Ovary (tissue), 9 donors: ENCODE measurements around the gene CDC42BPB. TPM values are rescaled to one million over a fixed set of nuclear protein-coding genes. Genes with fewer than 3 reads are reported as not detected.

Experiments
- DNase-seq, 5 donors: peaks; one replicate each; pipeline ENCODE4 v3.0.0-alpha.2; 2019 to 2020
- H3K27ac ChIP-seq, 2 donors: fragments of 200-600 bp; one replicate each; pipeline versions ENCODE4 v1.5.1 to v1.8.0; 2019 to 2022
- H3K27me3 ChIP-seq: fragments of 200-600 bp; one replicate; pipeline ENCODE4 v1.8.0; 2022
- H3K36me3 ChIP-seq: fragments of 200-600 bp; sonication (generic); one replicate; pipeline ENCODE4 v1.5.1; 2019
- H3K4me1 ChIP-seq: one replicate; pipeline ENCODE4 v1.8.1; 2013; ENCODE audit warnings: mild to moderate bottlenecking, moderate library complexity; ENCODE audit not compliant: insufficient read depth
- H3K4me3 ChIP-seq: fragments of 200-600 bp; sonication (generic); one replicate; pipeline ENCODE4 v1.5.1; 2017
- H3K9me3 ChIP-seq, 2 donors: fragments of 200-600 bp in 1 of 2; sonication (generic) in 1 of 2; one replicate each; pipeline versions ENCODE4 v1.5.1 to v1.8.1; 2013 to 2019; ENCODE audit warnings: mild to moderate bottlenecking in 1 of 2, moderate library complexity in 1 of 2
- EP300 ChIP-seq: sonication (generic); formaldehyde crosslinking; IDR thresholded peaks from one replicate; pipeline ENCODE4 v1.6.1; 2017; ENCODE audit warnings: antibody characterized with exemption
- POLR2A ChIP-seq: fragments of 450-650 bp; IDR thresholded peaks from one replicate; pipeline ENCODE4 v1.6.1; 2017; ENCODE audit warnings: antibody characterized with exemption, mild to moderate bottlenecking, moderate library complexity
- WGBS, 3 donors: extraction: QIAGEN DNeasy Blood & Tissue Kit in 1 of 3; methylation state at CpG; one replicate each; pipeline versions ENCODE4 v1.1.5 to v1.1.7; 2013 to 2017; 5-methylcytosine and 5-hydroxymethylcytosine counted together
- intact Hi-C, 4 donors: fragments of 100-400 bp; cut with DNase I; formaldehyde crosslinking; loops; one replicate each; pipeline versions ENCODE4 v1.11.0 to v1.15.1; 2022 to 2023
- polyA plus RNA-seq, 2 donors: library from polyadenylated mRNA; stranded (reverse); fragments of 200-250 nt in 1 of 2; fragments of 350-450 nt in 1 of 2; fragmentation: Illumina TruSeq in 1 of 2; extraction: RNeasy Lipid Tissue Mini Kit (QIAGEN cat#74804) in 1 of 2; gene quantifications; one replicate each; pipeline ENCODE4 v1.2.3, GENCODE V29; 2013 to 2014
- total RNA-seq, 7 donors: library from RNA; depleted of rRNA in 2 of 7; stranded (reverse); fragments of >200 nt in 2 of 7; fragmentation: NEBNext Ultra II Directional in 3 of 7; extraction: Animal tissue kit (Norgen Biotek cat#: 25700) in 3 of 7; gene quantifications; one replicate each; pipeline versions ENCODE4 v1.1.0 to v1.2.4, GENCODE V29; 2016 to 2023
- TF ChIP-seq, protein P1 (sequence below), 3 donors: fragments of 450-650 bp in 2 of 3; fragments of 200-600 bp in 1 of 3; IDR thresholded peaks; one replicate each; pipeline versions ENCODE4 v1.5.1 to v1.8.0; 2016 to 2022; ENCODE audit warnings: antibody characterized with exemption in 3 of 3, mild to moderate bottlenecking in 1 of 3
- donor health status: DM: no; HTN: no; CAD: no; lungs with moderate emphysema.
- donor health status: DM: no; HTN: no; CAD: no.
- donor health status: Bipolar disorder and iron deficiency.
- donor health status: DM: yes; HTN: yes; CAD: no.
- donor health status: DM: no; HTN: no; CAD: no.
- donor health status: DM: yes; HTN: yes; CAD: no.

The CDC42BPB gene
- total and polyA plus RNA-seq, 9 donors: 50.0 to 103 (median 75.1) TPM

- H3K36me3 ChIP-seq: no peaks in the 10 kb centered on the region
- no peak for DNase-seq
- no peak for TF ChIP-seq POLR2A
- TF ChIP-seq EP300: no peak
- TF ChIP-seq, protein P1, sequence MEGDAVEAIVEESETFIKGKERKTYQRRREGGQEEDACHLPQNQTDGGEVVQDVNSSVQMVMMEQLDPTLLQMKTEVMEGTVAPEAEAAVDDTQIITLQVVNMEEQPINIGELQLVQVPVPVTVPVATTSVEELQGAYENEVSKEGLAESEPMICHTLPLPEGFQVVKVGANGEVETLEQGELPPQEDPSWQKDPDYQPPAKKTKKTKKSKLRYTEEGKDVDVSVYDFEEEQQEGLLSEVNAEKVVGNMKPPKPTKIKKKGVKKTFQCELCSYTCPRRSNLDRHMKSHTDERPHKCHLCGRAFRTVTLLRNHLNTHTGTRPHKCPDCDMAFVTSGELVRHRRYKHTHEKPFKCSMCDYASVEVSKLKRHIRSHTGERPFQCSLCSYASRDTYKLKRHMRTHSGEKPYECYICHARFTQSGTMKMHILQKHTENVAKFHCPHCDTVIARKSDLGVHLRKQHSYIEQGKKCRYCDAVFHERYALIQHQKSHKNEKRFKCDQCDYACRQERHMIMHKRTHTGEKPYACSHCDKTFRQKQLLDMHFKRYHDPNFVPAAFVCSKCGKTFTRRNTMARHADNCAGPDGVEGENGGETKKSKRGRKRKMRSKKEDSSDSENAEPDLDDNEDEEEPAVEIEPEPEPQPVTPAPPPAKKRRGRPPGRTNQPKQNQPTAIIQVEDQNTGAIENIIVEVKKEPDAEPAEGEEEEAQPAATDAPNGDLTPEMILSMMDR (IDR thresholded peaks at IDR 0.05): no peak
- no peaks in the 10 kb centered on the region for H3K27me3 ChIP-seq
- H3K4me3 ChIP-seq: no peak overlapping the region
- H3K9me3 ChIP-seq: no peaks in the 10 kb centered on the region
- intact Hi-C loops: no loop called here
- H3K27ac ChIP-seq: no peak overlapping the region
- WGBS, 3 donors: 59 to 71% (median 66%) methylated on average over 7 of the region's 7 CpGs
- peaks cover 38% of the 10 kb centered on the region for H3K4me1 ChIP-seq
These were observed 37.5 kb downstream of the CDC42BPB start for GRCh38 chr14:103019826-103020225.

DNA sequence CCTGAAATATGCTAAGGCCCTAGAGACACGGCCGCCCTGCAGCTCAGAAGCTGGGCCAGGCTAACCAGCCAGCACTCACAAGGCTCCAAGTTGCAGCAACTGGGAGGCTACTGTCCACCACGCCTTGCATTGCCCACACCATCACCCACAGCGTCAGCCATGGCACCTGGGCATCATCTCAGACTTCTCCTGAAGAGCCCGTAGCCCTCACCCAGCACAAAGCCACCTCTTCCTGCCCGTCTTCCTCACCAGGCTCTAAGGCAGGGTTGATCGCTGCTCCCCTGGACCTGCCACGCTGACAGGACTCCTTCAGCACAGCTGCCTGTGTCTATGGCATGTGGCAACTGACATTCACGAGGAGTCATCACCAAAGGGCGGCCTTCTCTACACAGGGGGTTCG is 38.1 kb downstream of the CDC42BPB start:
- DNase-seq: no peak
- no peak overlapping the region for H3K27ac ChIP-seq
- intact Hi-C loops: no loop called here
- H3K4me1 ChIP-seq: peaks cover 42% of the 10 kb centered on the region
- H3K9me3 ChIP-seq: no peaks in the 10 kb centered on the region
- H3K27me3 ChIP-seq: no peaks in the 10 kb centered on the region
- H3K4me3 ChIP-seq: no peak overlapping the region
- TF ChIP-seq, protein P1 (IDR thresholded peaks at IDR 0.05): no peak
- TF ChIP-seq EP300: no peak
- no peak for TF ChIP-seq POLR2A
- H3K36me3 ChIP-seq: no peaks in the 10 kb centered on the region
- WGBS, 3 donors: 96 to 97% (median 97%) methylated on average over 11 of the region's 11 CpGs

DNA sequence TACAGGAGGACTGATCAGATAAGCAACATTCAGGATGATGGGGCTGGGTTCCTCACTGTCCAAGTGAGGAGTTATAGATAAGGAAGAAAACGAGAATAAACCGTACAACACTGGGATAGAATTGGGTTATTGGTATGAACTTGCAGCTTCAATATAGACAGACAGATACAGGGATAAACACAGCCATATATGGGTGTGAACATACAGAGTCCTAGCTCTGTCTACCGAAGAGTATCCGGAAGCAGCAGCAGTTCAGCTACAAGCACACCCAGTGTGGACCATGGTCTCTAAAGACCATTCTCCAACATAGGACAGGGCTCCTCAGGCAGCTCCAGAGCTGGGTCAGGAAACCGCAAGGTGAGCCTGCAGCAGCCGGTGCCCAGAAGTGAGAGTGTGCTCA is 40.8 kb downstream of the CDC42BPB start:
- WGBS, 3 donors: 89 to 94% (median 92%) methylated on average over 6 of the region's 6 CpGs
- H3K9me3 ChIP-seq: no peaks in the 10 kb centered on the region
- DNase-seq: no peak

GRCh38 chr14:103016071-103016470 is 41.3 kb downstream of the CDC42BPB start:
- Histone ChIP-seq H3K36me3 (no peaks in the 10 kb centered on the region), H3K27ac (no peak overlapping the region), H3K4me3 (no peak overlapping the region), H3K4me1 (peaks cover 32% of the 10 kb centered on the region), H3K27me3 (no peaks in the 10 kb centered on the region), H3K9me3 (no peaks in the 10 kb centered on the region)
- WGBS, 3 donors: 76 to 79% (median 78%) methylated on average over 9 of the region's 9 CpGs
- no peak for TF ChIP-seq EP300
- no peak for TF ChIP-seq POLR2A
- TF ChIP-seq, protein P1 (IDR thresholded peaks at IDR 0.05): no peak
- intact Hi-C loops: no loop called here
- DNase-seq: no peak

More for the DNA sequence above, 40.8 kb downstream of the CDC42BPB start:
- Histone ChIP-seq H3K4me3 (no peak overlapping the region), H3K36me3 (no peaks in the 10 kb centered on the region), H3K4me1 (peaks cover 32% of the 10 kb centered on the region), H3K27ac (no peak overlapping the region), H3K27me3 (no peaks in the 10 kb centered on the region)
- intact Hi-C loops: no loop called here
- TF ChIP-seq EP300: no peak
- TF ChIP-seq POLR2A: no peak
- TF ChIP-seq, protein P1 (IDR thresholded peaks at IDR 0.05): no peak
